GM23248 (cell line): ENCODE data around the gene CRY2. TPM values are rescaled to one million over a fixed set of nuclear protein-coding genes. Genes with fewer than 3 reads are reported as not detected.

Source experiments
- DNase-seq: peaks from one replicate; pipeline ENCODE4 v3.0.0-alpha.2; 2015
- H2AFZ ChIP-seq: fragments of 200-600 bp; sonication (generic); 2 replicates; pipeline ENCODE4 v1.6.1; 2016; ENCODE audit warnings: antibody characterized with exemption
- H3F3A ChIP-seq: fragments of 200-600 bp; sonication (generic); 2 replicates; pipeline ENCODE4 v1.6.1; 2016; ENCODE audit warnings: mild to moderate bottlenecking, antibody characterized with exemption, mixed run types; ENCODE audit not compliant: insufficient read depth
- H3K27ac ChIP-seq: fragments of 200-600 bp; sonication (generic); 2 replicates; pipeline ENCODE4 v1.5.1; 2016; ENCODE audit warnings: mild to moderate bottlenecking
- H3K27me3 ChIP-seq: fragments of 200-600 bp; sonication (generic); replicated peaks from 2 replicates; pipeline ENCODE4 v1.6.1; 2016; ENCODE audit warnings: mild to moderate bottlenecking; ENCODE audit not compliant: insufficient read depth
- H3K36me3 ChIP-seq: fragments of 200-600 bp; sonication (generic); 2 replicates; pipeline ENCODE4 v1.6.1; 2016; ENCODE audit warnings: low read depth, mild to moderate bottlenecking
- H3K4me1 ChIP-seq: fragments of 200-600 bp; sonication (generic); 2 replicates; pipeline ENCODE4 v1.6.1; 2016; ENCODE audit warnings: mild to moderate bottlenecking; ENCODE audit not compliant: insufficient read depth
- H3K4me2 ChIP-seq: fragments of 200-600 bp; sonication (generic); one replicate; pipeline ENCODE4 v1.6.1; 2016; ENCODE audit warnings: mild to moderate bottlenecking; ENCODE audit not compliant: unreplicated experiment
- H3K4me3 ChIP-seq: fragments of 200-600 bp; sonication (generic); 2 replicates; pipeline ENCODE4 v1.5.1; 2016; ENCODE audit warnings: mild to moderate bottlenecking
- H3K79me2 ChIP-seq: fragments of 200-600 bp; sonication (generic); 2 replicates; pipeline ENCODE4 v1.6.1; 2016; ENCODE audit warnings: mild to moderate bottlenecking; ENCODE audit not compliant: insufficient read depth
- H3K9ac ChIP-seq: fragments of 200-600 bp; sonication (generic); 2 replicates; pipeline ENCODE4 v1.6.1; 2016; ENCODE audit warnings: mild to moderate bottlenecking
- H3K9me2 ChIP-seq: fragments of 200-600 bp; sonication (generic); 2 replicates; pipeline ENCODE4 v1.6.1; 2016; ENCODE audit warnings: mixed run types, mild to moderate bottlenecking, moderate library complexity; ENCODE audit not compliant: insufficient read depth
- H3K9me3 ChIP-seq: fragments of 200-600 bp; sonication (generic); one replicate; pipeline ENCODE4 v1.6.1; 2017; ENCODE audit warnings: low read depth
- H4K20me1 ChIP-seq: fragments of 200-600 bp; sonication (generic); 2 replicates; pipeline ENCODE4 v1.6.0; 2016; ENCODE audit not compliant: insufficient read depth
- EZH2 ChIP-seq: fragments of 200-600 bp; sonication (generic); IDR thresholded peaks from 2 replicates; pipeline ENCODE4 v1.6.1; 2018; ENCODE audit warnings: antibody characterized with exemption, mild to moderate bottlenecking; ENCODE audit not compliant: insufficient read depth, poor library complexity, severe bottlenecking
- EZH2phosphoT487 ChIP-seq: fragments of 200-600 bp; sonication (generic); IDR thresholded peaks from 2 replicates; pipeline ENCODE4 v1.6.1; 2018; ENCODE audit warnings: antibody characterized with exemption, moderate library complexity, mild to moderate bottlenecking, low read depth; ENCODE audit not compliant: insufficient read depth
- WGBS, 2 experiments: methylation state at CpG; one replicate each; pipeline ENCODE4 v1.1.6; 2015 to 2017; ENCODE audit warnings: low lambda C conversion rate in 2 of 2, low coverage in 1 of 2; ENCODE audit errors: missing lambda C conversion rate in 2 of 2; 5-methylcytosine and 5-hydroxymethylcytosine counted together
- in situ Hi-C: fragments of 300-500 bp; cut with MboI; formaldehyde crosslinking; loops from 2 replicates; pipeline ENCODE4 v1.15.0; 2020
- polyA plus RNA-seq: library from polyadenylated mRNA; unstranded; fragments of >200 nt; fragmentation: Nextera tagmentation; extraction: Ambion mirVana; gene quantifications from 2 replicates; pipeline ENCODE4 v1.2.1, GENCODE V29; 2016
- total RNA-seq: library from RNA; depleted of rRNA; stranded (reverse); fragments of >200 nt; shearing (Covaris generic); gene quantifications from 2 replicates; pipeline ENCODE4 v1.2.3, GENCODE V29; 2014

CRY2 gene
- total and polyA plus RNA-seq, 2 experiments from 2014 or later: 7.6 to 10.3 TPM

DNA sequence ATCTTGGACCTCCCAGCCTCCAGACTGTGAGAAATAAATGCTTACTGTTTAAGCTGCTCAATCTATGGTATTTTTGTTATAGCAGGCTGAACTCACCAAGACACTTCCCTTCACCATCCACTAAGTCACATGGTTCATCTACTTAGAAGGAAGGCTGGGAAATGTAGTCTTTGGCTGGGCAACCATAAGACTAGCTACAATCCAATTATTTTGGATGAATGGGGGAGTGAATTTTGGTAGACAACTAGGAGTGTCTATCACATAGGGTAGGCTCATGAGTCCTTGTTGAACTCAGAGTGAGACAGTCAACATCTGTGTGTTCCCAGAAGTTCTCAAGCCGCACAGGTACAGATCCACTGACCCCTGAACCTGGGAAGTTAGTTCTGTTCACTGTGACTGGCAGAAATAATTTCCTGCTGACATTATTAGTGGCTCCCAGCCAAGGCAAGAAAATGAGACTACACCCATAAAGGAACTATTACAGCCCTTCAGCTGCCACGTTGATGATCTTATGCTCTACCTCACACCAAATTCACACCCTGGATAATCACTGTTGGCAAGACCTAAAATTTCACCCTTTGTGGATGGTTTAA is 45.5 kb upstream of the CRY2 start:
- no peak for TF ChIP-seq EZH2phosphoT487
- no peak for TF ChIP-seq EZH2
- H3K4me3 ChIP-seq: no peak overlapping the region
- no peaks in the 10 kb centered on the region for H3F3A ChIP-seq
- H3K36me3 ChIP-seq: no peaks in the 10 kb centered on the region
- WGBS, 2 experiments: 48 to 56% methylated on average over 2 of the region's 2 CpGs
- H3K27me3 ChIP-seq: 0 out of 2 replicates have a peak, but pooled peaks cover 5% of the 10 kb centered on the region
- no peaks in the 10 kb centered on the region for H3K9me2 ChIP-seq
- peaks cover 17% of the 10 kb centered on the region for H3K79me2 ChIP-seq
- in situ Hi-C loops: no loop called here
- no peak overlapping the region for H3K27ac ChIP-seq
- no peaks in the 10 kb centered on the region for H3K9me3 ChIP-seq
- no peak overlapping the region for H2AFZ ChIP-seq
- peaks cover 9% of the 10 kb centered on the region for H3K4me1 ChIP-seq
- H4K20me1 ChIP-seq: no peaks in the 10 kb centered on the region
- no peak overlapping the region for H3K4me2 ChIP-seq
- no peak overlapping the region for H3K9ac ChIP-seq
- peak; percentile 53 for DNase-seq

DNA sequence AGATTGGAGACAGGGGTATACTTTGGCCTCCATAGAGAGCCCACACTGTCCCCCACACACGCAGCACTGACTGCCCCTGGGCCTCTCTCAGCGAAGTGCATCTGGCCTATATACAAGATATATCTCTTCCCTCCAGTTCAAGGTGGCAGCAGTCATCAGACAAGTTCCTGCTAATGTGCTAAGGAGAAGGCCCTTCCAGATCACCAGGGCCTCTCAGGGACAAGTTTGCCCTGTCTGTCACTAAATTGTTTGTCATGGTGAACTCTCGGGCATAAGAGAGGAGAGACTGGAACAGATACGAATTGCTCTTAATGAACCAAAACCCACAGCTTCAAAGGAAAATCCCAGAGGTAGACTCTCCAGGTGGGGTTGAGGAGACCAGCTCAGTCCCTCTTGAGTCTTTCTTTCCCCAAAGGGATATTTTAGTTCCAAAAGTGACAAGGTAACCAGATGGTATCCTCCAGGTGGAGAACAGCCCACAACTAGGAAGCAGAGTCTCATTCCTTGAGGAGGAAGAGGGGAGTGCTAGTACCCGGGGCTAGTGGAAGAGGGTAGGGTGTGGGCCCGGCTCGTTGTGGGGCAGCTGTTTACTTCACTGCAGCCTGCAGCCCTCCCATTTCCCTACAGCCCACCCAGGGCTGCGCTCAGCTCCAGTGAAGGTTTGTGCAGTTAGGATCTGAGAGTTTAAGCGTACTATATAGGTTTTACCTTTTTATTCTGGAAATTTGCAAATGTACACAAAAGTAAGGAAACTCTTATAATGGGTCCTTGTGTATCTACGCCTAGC is 44.6 kb upstream of the CRY2 start:
- no peak overlapping the region for H3K9ac ChIP-seq
- H3K4me3 ChIP-seq: no peak overlapping the region
- no peak for DNase-seq
- no peaks in the 10 kb centered on the region for H3K36me3 ChIP-seq
- H3K27ac ChIP-seq: no peak overlapping the region
- H3K9me3 ChIP-seq: no peaks in the 10 kb centered on the region
- H3K4me1 ChIP-seq: peaks cover 19% of the 10 kb centered on the region
- no peak overlapping the region for H2AFZ ChIP-seq
- H3K9me2 ChIP-seq: no peaks in the 10 kb centered on the region
- peaks cover 26% of the 10 kb centered on the region for H3K79me2 ChIP-seq
- no peak for TF ChIP-seq EZH2
- no peak for TF ChIP-seq EZH2phosphoT487
- H3F3A ChIP-seq: no peaks in the 10 kb centered on the region
- WGBS, 2 experiments: 88 to 92% methylated on average over 10 of the region's 10 CpGs
- in situ Hi-C loops: no loop called here
- no peak overlapping the region for H3K4me2 ChIP-seq
- H3K27me3 ChIP-seq: 0 out of 2 replicates have a peak, but pooled peaks cover 5% of the 10 kb centered on the region
- no peaks in the 10 kb centered on the region for H4K20me1 ChIP-seq

DNA sequence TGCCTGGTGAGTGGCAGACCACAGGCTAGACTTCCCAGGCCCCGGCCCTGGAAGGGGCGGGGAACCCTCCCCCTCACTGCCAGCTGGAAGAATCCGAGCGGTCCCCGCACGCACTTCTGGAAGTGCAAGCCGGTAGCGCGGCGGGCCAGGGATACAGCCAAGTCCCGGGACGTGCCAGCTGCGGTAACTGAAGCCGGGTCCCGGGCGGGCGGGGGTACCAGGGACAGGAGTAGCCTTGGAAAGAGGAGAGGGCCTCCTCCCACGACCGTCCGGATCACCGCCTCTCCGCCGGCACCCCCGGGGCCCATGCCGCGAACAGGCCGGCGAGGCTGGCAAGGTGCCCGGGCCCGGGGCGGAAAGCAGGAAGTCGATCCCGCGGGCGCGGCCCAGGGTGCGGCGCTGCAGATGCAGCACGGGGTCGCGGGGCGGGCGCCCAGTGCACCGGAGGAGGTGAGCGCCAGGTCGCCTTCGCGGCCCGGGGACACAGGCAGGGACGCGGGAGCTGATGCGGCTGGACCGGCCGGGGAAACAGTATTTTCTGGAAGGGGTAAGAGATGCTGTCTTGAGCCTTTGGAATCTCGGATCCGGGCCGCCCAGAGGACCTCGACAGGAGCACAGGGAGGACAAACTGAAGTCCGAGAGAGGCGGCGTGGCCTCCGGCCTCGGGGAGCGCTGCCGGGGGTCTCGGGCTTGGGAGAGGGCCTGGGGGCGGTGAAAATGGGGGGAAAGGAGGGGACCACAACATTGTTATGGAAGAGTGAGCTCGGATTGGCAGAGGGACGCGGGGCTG is 43.1 kb upstream of the CRY2 start:
- Histone ChIP-seq H3K27ac (no peak overlapping the region), H3K36me3 (no peaks in the 10 kb centered on the region), H3F3A (no peaks in the 10 kb centered on the region), H2AFZ (peak overlapping the region; percentile 92), H3K4me3 (peak overlapping the region; percentile 94), H3K9me2 (no peaks in the 10 kb centered on the region), H4K20me1 (no peaks in the 10 kb centered on the region), H3K9me3 (no peaks in the 10 kb centered on the region), H3K4me1 (peaks cover 23% of the 10 kb centered on the region), H3K27me3 (no peaks in the 10 kb centered on the region), H3K4me2 (peak overlapping the region; percentile 99), H3K9ac (peak overlapping the region; percentile 99), H3K79me2 (peaks cover 39% of the 10 kb centered on the region)
- WGBS, 2 experiments: 1 to 3% methylated on average over 47 to 49 of the region's 70 CpGs
- TF ChIP-seq EZH2 (no peak), EZH2phosphoT487 (no peak)
- peak; percentile 73 for DNase-seq
- in situ Hi-C loops: no loop called here

DNA sequence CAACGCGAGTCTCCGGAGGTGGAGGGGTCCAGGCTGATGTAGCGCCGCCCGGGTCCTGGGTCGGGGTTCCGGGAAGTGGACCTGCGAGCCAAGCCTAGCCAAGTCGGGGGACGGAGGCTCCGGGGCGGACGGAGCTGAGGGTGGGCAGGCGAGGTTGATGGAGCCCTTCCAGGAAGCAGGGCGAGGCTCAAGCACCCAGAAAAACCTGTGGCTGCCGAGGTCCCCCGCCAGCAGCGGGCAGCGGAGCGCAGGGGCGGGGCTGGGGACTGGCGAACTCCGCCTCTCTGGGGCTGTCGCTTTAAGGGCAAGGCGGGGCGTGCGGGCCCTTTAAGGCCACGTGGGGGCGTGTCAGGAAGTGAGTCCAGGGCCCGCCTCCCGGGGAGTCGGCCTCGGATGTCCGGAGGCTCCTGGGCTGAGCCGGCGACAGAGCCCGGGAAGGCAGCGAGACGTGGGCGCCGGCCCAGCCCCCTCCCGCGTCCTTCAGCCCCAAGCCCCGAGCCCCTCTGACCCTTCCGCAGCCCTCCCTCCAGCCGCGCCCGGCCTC is 42.4 kb upstream of the CRY2 start, which contains the start of gene SLC35C1:
TSS of gene SLC35C1 (plus strand) at position 389 of the 544 bp plus-strand sequence. CDS start 653 bp downstream, outside the sequence.
- H3K27me3 ChIP-seq: no peaks in the 10 kb centered on the region
- peak; percentile 100 for DNase-seq
- H3K9ac ChIP-seq: peak within 1 kb of the TSS; percentile 99
- 1% methylated on average over 30 to 32 of the region's 49 CpGs for WGBS, 2 experiments
- no peak for TF ChIP-seq EZH2
- no peak for TF ChIP-seq EZH2phosphoT487
- H3F3A ChIP-seq: no peaks in the 10 kb centered on the region
- H3K36me3 ChIP-seq: no peaks in the 10 kb centered on the region
- no peaks in the 10 kb centered on the region for H3K9me3 ChIP-seq
- peaks cover 41% of the 10 kb centered on the region for H3K79me2 ChIP-seq
- H3K27ac ChIP-seq: peak within 1 kb of the TSS; percentile 94
- no peaks in the 10 kb centered on the region for H3K9me2 ChIP-seq
- H4K20me1 ChIP-seq: no peaks in the 10 kb centered on the region
- peak within 1 kb of the TSS; percentile 94 for H3K4me3 ChIP-seq
- peaks cover 23% of the 10 kb centered on the region for H3K4me1 ChIP-seq
- H2AFZ ChIP-seq: peak within 1 kb of the TSS; percentile 92
- peak within 1 kb of the TSS; percentile 99 for H3K4me2 ChIP-seq
- in situ Hi-C loops: no loop called here
